Activated CD8-positive, alpha-beta memory T cell treated with anti-CD3 and anti-CD28 coated beads, Interleukin-2, amount 50 U/mL, for 48 hours (primary cell): ENCODE data around the gene LYRM4.
"Not testable (repeated sequence)": the region's sequence is repeated elsewhere in the genome, so short reads cannot be mapped to it uniquely, and the experiment has no call there.

Experiments
- DNase-seq: peaks from one replicate; pipeline ENCODE4 v3.0.0-alpha.2; 2020

LYRM4 gene

GRCh38 chr6:5068153-5068751, 192.5 kb downstream of the LYRM4 start:
- DNase-seq: no peak

- no peak for DNase-seq
Measured at GRCh38 chr6:5067305-5067704, 193.4 kb downstream of the LYRM4 start.

GRCh38 chr6:5066456-5067093, 194.2 kb downstream of the LYRM4 start:
- DNase-seq: no peak

GRCh38 chr6:5063617-5064016, 197.1 kb downstream of the LYRM4 start:
- no peak for DNase-seq

GRCh38 chr6:5061152-5061551, 199.6 kb downstream of the LYRM4 start:
- no peak for DNase-seq

GRCh38 chr6:5060439-5060838, 200.3 kb downstream of the LYRM4 start:
- DNase-seq: not testable (repeated sequence)

- no peak for DNase-seq
Measured at GRCh38 chr6:5059036-5059896, 201.5 kb downstream of the LYRM4 start.
